K562 (cell line): Measurements from ENCODE around the gene DEDD2. TPM values are rescaled to one million over a fixed set of nuclear protein-coding genes. Genes with fewer than 3 reads are reported as not detected.

Experiments used
- ARID1B ChIP-seq: fragments of 450-650 bp; IDR thresholded peaks from 2 replicates; pipeline ENCODE4 v1.6.1; 2016; ENCODE audit warnings: antibody characterized with exemption, mild to moderate bottlenecking, inconsistent platforms
- EP300 ChIP-seq: IDR thresholded peaks from 2 replicates; pipeline ENCODE4 v1.6.1; 2012; ENCODE audit warnings: low read length, improper control_type of control experiment
- FIP1L1 ChIP-seq: fragments of 200-400 bp; formaldehyde crosslinking; IDR thresholded peaks from 2 replicates; pipeline ENCODE4 v1.6.1; 2018; ENCODE audit warnings: mild to moderate bottlenecking, low read depth, low read length; ENCODE audit not compliant: poor library complexity, severe bottlenecking
- GTF2F1 ChIP-seq: IDR thresholded peaks from 2 replicates; pipeline ENCODE4 v1.6.1; 2011; ENCODE audit warnings: low read depth, low read length, improper control_type of control experiment
- KAT7 ChIP-seq: sonication (generic); formaldehyde crosslinking; IDR thresholded peaks from 2 replicates; pipeline ENCODE4 v1.8.0; 2022; ENCODE audit warnings: missing genetic modification reagents, mild to moderate bottlenecking, borderline replicate concordance
- MEIS2 ChIP-seq: fragments of 450-650 bp; IDR thresholded peaks from 2 replicates; pipeline ENCODE4 v1.6.1; 2014; ENCODE audit warnings: mild to moderate bottlenecking; ENCODE audit not compliant: partially characterized antibody
- NFXL1 ChIP-seq: fragments of 450-650 bp; formaldehyde crosslinking; IDR thresholded peaks from 2 replicates; pipeline ENCODE4 v1.4.0; 2021; ENCODE audit warnings: mild to moderate bottlenecking
- RCOR1 ChIP-seq, 2 experiments: IDR thresholded peaks; 2 replicates each; pipeline ENCODE4 v1.6.1; 2012; ENCODE audit warnings: low read depth in 2 of 2, low read length in 2 of 2, borderline replicate concordance in 1 of 2, improper control_type of control experiment in 1 of 2
- SMAD3 ChIP-seq: fragments of 450-650 bp; formaldehyde crosslinking; conservative IDR thresholded peaks from 2 replicates; pipeline ENCODE4 v1.4.0; 2020; ENCODE audit warnings: mild to moderate bottlenecking
- SMAD4 ChIP-seq: fragments of 250-450 bp; sonication (Bioruptor Pico); conservative IDR thresholded peaks from 2 replicates; pipeline ENCODE4 v1.8.0; 2021; ENCODE audit warnings: inconsistent platforms, mild to moderate bottlenecking, moderate library complexity
- TEAD4 ChIP-seq, 2 experiments: sonication (generic) in 1 of 2; formaldehyde crosslinking in 1 of 2; IDR thresholded peaks; 2 replicates each; pipeline versions ENCODE4 v1.6.1 to v1.8.0; 2012 to 2022; ENCODE audit warnings: borderline replicate concordance in 1 of 2, inconsistent platforms in 1 of 2, low read length in 1 of 2, mild to moderate bottlenecking in 1 of 2, missing genetic modification reagents in 1 of 2
- XRCC3 ChIP-seq: fragments of 450-650 bp; IDR thresholded peaks from 2 replicates; pipeline ENCODE4 v1.6.1; 2017; ENCODE audit warnings: mild to moderate bottlenecking, moderate library complexity
- ZNF263 ChIP-seq: sonication (generic); formaldehyde crosslinking; IDR thresholded peaks from 2 replicates; pipeline ENCODE4 v1.8.0; 2022; ENCODE audit warnings: mild to moderate bottlenecking, missing genetic modification reagents, borderline replicate concordance
- ZNF75A ChIP-seq: fragments of 450-650 bp; formaldehyde crosslinking; IDR thresholded peaks from 2 replicates; pipeline ENCODE4 v1.4.0; 2020; ENCODE audit warnings: mild to moderate bottlenecking
- polyA plus RNA-seq, 8 experiments: library from polyadenylated mRNA; depleted of rRNA in 4 of 8; stranded (reverse) in 5 of 8; unstranded in 3 of 8; fragments of >200 nt; fragmentation: Nextera tagmentation in 2 of 8; fragmentation: Illumina TruSeq in 1 of 8; extraction: Ambion mirVana in 2 of 8; extraction: Trizol in 1 of 8; gene quantifications; 2 replicates each; pipeline versions ENCODE4 v1.2.1 to v1.2.3, GENCODE V29; 2011 to 2014; ENCODE audit warnings: inconsistent platforms in 1 of 8, missing spikeins in 1 of 8
- total RNA-seq, 7 experiments: library from RNA; depleted of rRNA in 6 of 7; stranded (reverse); fragments of >200 nt in 6 of 7; fragmentation: Illumina TruSeq in 2 of 7; extraction: Trizol in 2 of 7; gene quantifications; 2 replicates each; pipeline versions ENCODE4 v1.2.1 to v1.2.3, GENCODE V29; 2011 to 2021; ENCODE audit warnings: low replicate concordance in 1 of 7
- TF ChIP-seq, protein P1 (sequence below): fragments of 450-650 bp; IDR thresholded peaks from 2 replicates; pipeline ENCODE4 v1.6.1; 2017; ENCODE audit warnings: antibody characterized with exemption, mild to moderate bottlenecking
- TF ChIP-seq, protein P2 (sequence below): sonication (generic); formaldehyde crosslinking; IDR thresholded peaks from 2 replicates; pipeline ENCODE4 v1.8.0; 2022; ENCODE audit warnings: mild to moderate bottlenecking, missing genetic modification reagents
- TF ChIP-seq, protein P3 (sequence below): fragments of 250-450 bp; sonication (Bioruptor Pico); IDR thresholded peaks from 2 replicates; pipeline ENCODE4 v1.4.0; 2020; ENCODE audit warnings: mild to moderate bottlenecking, moderate library complexity, borderline replicate concordance

The DEDD2 gene
- total and polyA plus RNA-seq, 9 of the 15 experiments (the other 6 are each of a cell fraction or from before 2014, with no cell fraction given), result 4.3 to 43.0 (median 29.2) TPM

DNA sequence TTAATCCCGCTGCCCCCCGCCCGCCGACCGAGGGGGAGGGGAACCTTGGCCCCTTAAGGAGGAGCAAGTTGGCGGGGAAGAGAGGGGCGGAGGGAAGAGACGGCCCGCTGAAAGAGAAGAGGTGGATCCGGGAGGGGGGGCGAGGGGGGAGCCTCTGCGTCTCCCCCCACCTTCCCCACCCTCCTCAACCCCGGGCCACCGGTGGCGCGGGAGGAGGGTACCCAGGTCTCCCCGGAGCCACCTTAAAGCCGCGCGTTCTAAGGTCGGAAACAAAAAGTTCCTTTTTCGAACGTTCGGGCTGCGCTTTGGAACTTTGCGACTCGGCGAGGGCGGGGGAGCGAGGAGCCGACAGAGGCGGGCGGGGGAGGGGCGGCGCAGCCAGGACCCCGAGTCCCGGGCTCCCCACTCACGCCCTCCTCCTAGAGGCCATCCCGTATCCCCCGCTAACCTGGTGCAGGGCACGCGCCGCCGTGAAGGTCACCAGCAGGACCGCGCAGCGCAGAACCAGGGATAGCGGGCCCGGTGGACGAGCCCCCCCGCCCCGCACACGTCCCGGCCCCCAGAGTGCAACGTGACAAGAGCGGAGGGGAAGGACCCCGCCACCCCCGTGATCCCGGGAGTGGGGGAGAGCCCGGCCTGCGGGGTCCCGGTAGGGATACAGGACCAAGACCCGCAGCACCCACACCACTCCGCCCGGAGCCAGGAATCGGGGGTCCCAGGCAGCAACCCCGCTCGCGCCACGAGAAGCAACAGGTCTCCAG, 36.8 kb upstream of the DEDD2 start (continued):
- TF ChIP-seq, protein P1, sequence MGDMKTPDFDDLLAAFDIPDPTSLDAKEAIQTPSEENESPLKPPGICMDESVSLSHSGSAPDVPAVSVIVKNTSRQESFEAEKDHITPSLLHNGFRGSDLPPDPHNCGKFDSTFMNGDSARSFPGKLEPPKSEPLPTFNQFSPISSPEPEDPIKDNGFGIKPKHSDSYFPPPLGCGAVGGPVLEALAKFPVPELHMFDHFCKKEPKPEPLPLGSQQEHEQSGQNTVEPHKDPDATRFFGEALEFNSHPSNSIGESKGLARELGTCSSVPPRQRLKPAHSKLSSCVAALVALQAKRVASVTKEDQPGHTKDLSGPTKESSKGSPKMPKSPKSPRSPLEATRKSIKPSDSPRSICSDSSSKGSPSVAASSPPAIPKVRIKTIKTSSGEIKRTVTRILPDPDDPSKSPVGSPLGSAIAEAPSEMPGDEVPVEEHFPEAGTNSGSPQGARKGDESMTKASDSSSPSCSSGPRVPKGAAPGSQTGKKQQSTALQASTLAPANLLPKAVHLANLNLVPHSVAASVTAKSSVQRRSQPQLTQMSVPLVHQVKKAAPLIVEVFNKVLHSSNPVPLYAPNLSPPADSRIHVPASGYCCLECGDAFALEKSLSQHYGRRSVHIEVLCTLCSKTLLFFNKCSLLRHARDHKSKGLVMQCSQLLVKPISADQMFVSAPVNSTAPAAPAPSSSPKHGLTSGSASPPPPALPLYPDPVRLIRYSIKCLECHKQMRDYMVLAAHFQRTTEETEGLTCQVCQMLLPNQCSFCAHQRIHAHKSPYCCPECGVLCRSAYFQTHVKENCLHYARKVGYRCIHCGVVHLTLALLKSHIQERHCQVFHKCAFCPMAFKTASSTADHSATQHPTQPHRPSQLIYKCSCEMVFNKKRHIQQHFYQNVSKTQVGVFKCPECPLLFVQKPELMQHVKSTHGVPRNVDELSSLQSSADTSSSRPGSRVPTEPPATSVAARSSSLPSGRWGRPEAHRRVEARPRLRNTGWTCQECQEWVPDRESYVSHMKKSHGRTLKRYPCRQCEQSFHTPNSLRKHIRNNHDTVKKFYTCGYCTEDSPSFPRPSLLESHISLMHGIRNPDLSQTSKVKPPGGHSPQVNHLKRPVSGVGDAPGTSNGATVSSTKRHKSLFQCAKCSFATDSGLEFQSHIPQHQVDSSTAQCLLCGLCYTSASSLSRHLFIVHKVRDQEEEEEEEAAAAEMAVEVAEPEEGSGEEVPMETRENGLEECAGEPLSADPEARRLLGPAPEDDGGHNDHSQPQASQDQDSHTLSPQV, result no peak
- no peak for TF ChIP-seq ARID1B
- TF ChIP-seq XRCC3, result no peak
- TF ChIP-seq, protein P2, sequence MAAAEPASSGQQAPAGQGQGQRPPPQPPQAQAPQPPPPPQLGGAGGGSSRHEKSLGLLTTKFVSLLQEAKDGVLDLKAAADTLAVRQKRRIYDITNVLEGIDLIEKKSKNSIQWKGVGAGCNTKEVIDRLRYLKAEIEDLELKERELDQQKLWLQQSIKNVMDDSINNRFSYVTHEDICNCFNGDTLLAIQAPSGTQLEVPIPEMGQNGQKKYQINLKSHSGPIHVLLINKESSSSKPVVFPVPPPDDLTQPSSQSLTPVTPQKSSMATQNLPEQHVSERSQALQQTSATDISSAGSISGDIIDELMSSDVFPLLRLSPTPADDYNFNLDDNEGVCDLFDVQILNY (CRISPR knock-in tag), result no peak
- TF ChIP-seq, protein P3, sequence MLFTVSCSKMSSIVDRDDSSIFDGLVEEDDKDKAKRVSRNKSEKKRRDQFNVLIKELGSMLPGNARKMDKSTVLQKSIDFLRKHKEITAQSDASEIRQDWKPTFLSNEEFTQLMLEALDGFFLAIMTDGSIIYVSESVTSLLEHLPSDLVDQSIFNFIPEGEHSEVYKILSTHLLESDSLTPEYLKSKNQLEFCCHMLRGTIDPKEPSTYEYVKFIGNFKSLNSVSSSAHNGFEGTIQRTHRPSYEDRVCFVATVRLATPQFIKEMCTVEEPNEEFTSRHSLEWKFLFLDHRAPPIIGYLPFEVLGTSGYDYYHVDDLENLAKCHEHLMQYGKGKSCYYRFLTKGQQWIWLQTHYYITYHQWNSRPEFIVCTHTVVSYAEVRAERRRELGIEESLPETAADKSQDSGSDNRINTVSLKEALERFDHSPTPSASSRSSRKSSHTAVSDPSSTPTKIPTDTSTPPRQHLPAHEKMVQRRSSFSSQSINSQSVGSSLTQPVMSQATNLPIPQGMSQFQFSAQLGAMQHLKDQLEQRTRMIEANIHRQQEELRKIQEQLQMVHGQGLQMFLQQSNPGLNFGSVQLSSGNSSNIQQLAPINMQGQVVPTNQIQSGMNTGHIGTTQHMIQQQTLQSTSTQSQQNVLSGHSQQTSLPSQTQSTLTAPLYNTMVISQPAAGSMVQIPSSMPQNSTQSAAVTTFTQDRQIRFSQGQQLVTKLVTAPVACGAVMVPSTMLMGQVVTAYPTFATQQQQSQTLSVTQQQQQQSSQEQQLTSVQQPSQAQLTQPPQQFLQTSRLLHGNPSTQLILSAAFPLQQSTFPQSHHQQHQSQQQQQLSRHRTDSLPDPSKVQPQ (CRISPR knock-in tag), result no peak
- no peak for TF ChIP-seq SMAD3
- no peak for TF ChIP-seq FIP1L1
- peak; percentile 46; the same call in 1 of the 2 replicates for TF ChIP-seq KAT7 (CRISPR knock-in tag)
- no peak for TF ChIP-seq TEAD4 (IDR thresholded peaks at IDR 0.05; ENCODE audit: low read length)
- no peak for TF ChIP-seq TEAD4 (CRISPR knock-in tag; IDR thresholded peaks at IDR 0.05; ENCODE audit: borderline replicate concordance)
- TF ChIP-seq MEIS2, result peak; percentile 31
- TF ChIP-seq GTF2F1, result no peak
- no peak for TF ChIP-seq NFXL1 (CRISPR knock-in tag)
- TF ChIP-seq EP300, result no peak
- TF ChIP-seq RCOR1 (IDR thresholded peaks at IDR 0.05; ENCODE audit: borderline replicate concordance in 1 of 2, low read depth in 2 of 2, low read length in 2 of 2), result no peak
- TF ChIP-seq ZNF75A, result no peak
- TF ChIP-seq ZNF263 (CRISPR knock-in tag), result peak; percentile 36; the same call in 1 of the 2 replicates
- TF ChIP-seq SMAD4, result peak; percentile 24; the same call in 1 of the 2 replicates
